Germinal center (tissue), 1 donor: ENCODE measurements around the gene MGST2.

Experiments
- DNase-seq: peaks from one replicate; pipeline ENCODE4 v3.0.0; 2012; ENCODE audit warnings: mixed read lengths, low spot score

Gene MGST2

DNA sequence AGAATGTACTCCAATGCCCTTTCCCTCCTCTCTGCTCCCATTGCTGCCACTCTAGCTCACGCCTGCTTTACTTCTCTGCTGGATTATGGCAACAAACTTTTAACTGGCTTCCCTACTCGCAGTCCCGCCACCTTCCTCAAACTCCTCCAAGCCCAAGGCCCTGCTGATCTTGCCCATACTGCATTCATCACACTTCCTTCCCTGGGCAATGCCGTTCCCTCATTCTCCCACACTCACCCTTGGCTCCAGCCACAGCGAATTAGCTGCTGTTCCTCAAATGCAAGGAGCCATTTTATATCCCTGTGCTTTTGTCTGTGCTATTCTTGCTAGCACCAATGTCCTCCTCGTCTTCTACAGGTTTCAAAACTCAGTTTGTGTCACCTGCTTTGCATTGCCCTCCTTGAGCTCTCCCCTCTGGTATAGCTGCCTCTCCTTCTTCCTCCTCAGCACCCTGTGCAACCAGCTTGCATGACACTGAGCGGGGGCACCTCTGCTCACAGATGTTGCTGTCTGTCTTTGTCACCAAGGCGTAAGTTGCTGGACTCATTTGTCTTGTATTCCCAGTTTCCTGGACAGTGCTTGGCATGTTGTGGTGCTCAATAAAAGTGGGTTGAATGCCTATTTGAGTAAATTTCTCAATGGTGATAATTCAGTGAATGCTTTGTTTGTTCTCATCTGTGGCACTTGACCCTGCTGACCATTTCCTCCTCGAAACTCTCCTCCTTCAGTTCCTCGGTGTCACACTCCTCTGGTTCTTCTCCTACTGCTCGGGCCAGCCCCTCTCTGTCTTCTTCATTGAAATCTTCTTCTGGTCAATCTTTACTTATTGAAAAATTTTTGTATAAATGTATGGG is 22.4 kb upstream of the MGST2 start:
- no peak for DNase-seq

GRCh38 chr4:139645458-139645857 is 20.2 kb upstream of the MGST2 start:
- DNase-seq = no peak

GRCh38 chr4:139647184-139647583 is 18.4 kb upstream of the MGST2 start:
- no peak for DNase-seq

DNA sequence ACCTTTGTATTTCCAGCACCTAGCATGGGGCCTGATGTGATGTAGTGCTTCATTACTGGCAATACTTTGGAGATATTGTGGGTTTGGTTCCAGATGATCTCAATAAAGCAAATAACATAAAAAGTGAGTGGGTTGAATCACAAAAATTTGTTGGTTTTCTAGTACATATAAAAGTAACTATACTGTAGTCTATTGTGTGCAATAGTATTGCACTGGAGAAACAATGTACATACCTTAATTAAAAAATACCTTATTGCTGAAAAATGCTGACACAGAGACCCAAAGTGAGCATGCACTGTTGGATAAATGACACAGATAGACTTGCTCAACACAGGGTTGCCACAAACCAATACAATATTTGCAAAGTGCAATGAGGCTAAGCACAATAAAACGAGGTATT is 17.7 kb upstream of the MGST2 start:
- no peak for DNase-seq

GRCh38 chr4:139651282-139652194 is 14.1 kb upstream of the MGST2 start:
- DNase-seq = peak; percentile 53

GRCh38 chr4:139654516-139654915 is 11.1 kb upstream of the MGST2 start:
- no peak for DNase-seq

DNA sequence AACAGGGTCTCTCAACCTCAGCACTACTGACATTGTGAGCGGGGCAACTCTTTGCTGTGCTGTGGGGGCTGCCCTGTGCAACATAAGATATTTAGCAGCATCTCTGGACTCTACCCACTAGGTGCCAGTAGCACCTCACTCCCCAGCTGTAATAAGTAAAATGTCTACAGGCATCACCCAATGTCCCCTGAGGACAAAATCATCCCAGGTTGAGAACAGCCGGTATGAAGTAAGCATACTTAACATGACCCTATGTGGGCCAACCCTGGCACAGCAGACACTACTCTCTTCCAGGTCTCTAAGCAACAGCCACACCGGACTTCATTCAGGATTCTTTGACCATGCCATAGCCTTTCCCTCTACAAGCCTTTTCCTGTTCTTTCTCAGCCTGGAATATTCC is 10.5 kb upstream of the MGST2 start:
- no peak for DNase-seq

DNA sequence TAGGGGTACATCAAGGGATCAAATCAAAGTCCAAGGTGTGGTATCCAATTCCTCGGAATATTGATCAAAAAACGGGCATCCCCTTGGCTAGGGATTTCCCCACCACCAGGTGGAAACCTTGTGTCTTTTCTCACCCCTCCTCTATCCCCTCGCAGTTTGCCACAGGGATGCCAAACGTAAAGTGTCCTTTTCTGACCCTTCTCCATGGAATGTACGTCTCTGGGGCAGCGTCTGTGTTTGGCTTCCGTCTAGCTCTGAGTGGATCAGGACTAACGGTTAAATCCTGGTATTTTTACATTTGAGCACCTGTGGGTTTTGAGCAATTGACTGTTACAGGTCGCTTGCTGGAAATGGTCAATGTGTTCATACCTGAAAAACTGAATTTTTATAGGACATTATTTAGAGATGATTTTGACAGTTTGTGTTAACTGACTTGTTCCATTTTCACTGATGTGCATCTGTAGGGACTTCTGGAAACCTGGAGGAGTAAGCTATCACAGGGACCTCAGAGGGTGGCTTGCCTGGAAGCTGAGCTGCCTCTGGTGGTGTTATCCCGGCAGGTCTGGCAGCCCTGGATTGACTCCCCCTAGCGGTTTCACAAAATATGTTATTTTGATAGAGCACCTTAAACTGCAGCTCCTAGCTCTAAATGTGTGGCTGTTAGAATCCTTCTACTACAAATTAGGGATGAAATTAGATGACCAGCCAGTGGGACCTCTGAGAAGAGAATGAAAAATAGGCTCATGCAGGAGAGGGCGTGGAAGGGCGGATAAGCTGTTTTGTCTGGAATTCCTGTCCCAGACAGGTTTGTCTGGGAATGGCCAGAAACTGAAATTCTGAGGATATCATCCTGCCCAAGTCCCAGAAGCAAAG is 8.8 kb upstream of the MGST2 start:
- peak; percentile 63 for DNase-seq

GRCh38 chr4:139658185-139658584 is 7.4 kb upstream of the MGST2 start:
- no peak for DNase-seq

GRCh38 chr4:139658586-139659382 is 6.8 kb upstream of the MGST2 start:
- DNase-seq = no peak

DNA sequence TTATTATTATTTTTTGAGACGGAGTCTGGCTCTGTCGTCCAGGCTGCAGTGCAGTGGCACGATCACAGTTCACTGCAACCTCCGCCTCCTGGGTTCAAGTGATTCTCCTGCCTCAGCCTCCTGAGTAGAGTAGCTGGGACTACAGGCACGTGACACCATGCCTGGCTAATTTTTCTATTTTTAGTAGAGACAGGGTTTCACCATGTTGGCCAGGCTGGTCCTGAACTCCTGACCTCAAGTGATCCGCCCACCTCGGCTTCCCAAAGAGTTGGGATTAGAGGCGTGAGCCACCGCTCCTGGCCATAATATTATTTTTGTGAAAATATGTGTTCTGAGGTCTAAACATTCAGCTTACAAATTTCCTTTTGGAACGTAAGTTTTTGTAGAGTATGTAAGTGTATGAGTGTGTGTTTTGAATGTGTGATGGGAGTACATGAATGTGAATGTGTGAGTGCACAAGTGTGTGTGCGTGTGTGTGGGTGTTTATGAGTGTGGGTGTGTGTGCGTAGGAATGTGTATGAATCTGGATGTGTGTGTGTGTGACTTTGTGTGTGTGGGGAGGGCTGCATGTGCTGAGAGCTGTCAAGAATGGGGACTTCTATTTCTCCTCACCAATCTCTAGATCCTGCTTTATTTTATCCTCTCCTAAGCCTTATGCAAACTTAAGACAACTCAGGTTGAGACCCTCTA is 5.7 kb upstream of the MGST2 start:
- no peak for DNase-seq

- no peak for DNase-seq
Measured at GRCh38 chr4:139660568-139661043, 5.0 kb upstream of the MGST2 start.

DNA sequence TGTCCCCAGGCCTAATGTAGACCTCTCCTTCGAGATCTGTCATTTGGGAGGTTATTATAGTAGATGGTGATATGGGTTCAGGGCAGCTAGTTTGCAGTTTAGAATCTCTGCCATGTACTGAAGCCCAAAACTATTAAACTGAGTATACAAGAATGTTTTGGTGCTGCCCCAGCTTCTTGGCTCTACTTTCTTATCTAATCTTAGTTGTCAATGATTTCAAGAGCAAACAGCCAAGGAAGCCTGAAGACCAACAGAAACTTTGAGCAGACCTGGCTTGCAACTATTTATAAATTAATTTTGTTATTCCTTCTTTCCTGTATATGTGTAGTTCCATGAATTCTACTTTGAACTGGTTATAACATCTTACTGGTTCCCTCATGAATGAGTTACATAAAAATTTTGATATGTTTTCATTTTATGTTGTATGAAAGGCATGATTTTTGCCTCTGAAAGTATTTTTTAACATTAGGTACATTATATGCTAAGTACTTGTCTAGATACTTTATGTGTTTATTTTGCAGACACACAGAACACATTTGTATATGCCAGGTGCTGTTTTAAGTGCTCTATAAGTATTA is 2.0 kb upstream of the MGST2 start:
- DNase-seq = no peak

GRCh38 chr4:139664442-139664841 is 1.2 kb upstream of the MGST2 start:
- DNase-seq = no peak

GRCh38 chr4:139665079-139665689 is 435 bp upstream of the MGST2 start:
- DNase-seq = no peak

DNA sequence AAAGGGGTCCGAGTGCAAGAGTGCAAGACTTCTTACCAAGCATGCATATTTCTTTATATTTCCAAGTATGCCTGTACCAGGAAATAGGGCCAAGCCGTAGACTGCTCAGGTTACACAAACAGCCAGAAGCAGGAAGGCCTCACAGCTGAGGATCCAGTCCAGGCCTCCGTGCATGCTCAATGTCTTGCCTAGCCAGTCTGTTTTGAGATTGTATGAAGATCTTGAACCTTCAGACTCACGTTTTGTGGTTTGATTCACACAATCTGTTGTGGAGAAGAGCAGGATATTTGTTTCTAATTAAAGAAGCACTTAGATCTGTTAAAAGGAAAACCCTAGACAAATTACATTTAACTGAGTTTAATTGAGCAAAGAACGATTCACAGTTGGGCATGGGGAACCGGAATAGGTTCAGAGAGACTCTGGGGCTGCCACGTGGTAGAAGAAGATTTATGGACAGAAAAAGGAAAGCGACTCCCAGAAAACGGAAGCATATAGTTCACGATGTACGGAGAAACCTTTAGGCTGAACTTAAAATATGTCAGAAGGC is 1.2 kb downstream of the MGST2 start:
- no peak for DNase-seq

GRCh38 chr4:139668036-139668435 is 2.4 kb downstream of the MGST2 start:
- no peak for DNase-seq

DNA sequence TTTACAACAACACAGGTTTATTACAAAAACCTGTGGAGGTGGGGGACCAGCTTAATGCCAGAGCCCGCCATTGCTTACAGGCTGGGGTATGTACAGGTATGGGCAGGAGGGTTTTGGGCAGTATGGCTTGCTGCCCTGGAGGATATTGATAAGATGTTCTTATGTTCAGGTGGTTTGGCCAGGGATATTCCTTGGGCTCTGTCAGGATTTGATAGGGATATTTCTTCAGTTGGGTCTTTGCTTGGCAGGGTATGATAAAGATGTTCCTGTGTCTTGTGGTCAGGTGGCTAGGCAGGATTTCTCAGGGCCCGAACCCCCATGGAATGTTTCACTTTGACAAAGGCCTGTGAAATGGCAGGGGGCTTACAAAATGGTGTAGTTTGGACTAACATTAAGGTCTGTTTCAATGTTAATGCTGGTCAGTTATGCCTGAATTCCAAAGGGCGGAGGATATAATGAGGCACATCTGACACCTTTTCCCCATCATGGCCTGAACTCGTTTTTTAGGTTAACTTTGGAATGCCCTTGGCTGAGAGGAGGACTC is 3.1 kb downstream of the MGST2 start:
- DNase-seq = no peak

DNA sequence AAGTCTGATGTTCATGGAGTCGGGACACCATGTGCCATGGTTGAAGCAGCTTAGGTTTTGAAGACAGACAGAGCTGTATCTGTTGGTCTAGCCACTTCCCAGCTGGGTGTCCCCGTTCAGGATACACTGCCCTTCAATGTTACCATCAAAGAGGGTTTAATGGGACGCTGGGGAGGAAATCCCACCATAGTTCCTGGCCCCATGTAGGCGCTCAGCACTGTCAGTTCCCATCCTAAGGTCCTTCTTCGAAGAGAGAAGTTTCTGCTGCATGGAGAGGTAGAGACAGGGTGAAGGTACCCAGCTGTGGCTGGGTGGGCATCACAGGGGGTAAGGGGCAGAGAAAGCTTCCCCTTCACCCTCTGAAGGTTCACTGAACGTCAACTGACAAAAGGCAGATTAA is 3.7 kb downstream of the MGST2 start:
- DNase-seq = no peak
